Activated naive CD4-positive, alpha-beta T cell treated with anti-CD3 and anti-CD28 coated beads for 36 hours (primary cell): ENCODE measurements around the gene GAS1. TPM values are rescaled to one million over a fixed set of nuclear protein-coding genes. Genes with fewer than 3 reads are reported as not detected.

Experiments
- CTCF ChIA-PET: fragments of 350-600 bp; sonication (Branson Sonifier 250); formaldehyde crosslinking; loops from one replicate; lab custom pipeline; 2021; ENCODE audit warnings: antibody characterized with exemption; lab: Charles Lee
- DNase-seq: peaks from one replicate; pipeline ENCODE4 v3.0.0-alpha.2; 2020
- H3K27ac Mint-ChIP-seq: one replicate; pipeline ENCODE4 v1.8.0; 2021; ENCODE audit warnings: mild to moderate bottlenecking, mixed read lengths
- H3K27me3 Mint-ChIP-seq: one replicate; pipeline ENCODE4 v1.8.0; 2021; ENCODE audit warnings: low read depth, mixed read lengths
- H3K36me3 Mint-ChIP-seq: one replicate; pipeline ENCODE4 v1.8.0; 2021; ENCODE audit warnings: low read depth, mixed read lengths
- H3K4me1 Mint-ChIP-seq: one replicate; pipeline ENCODE4 v1.8.0; 2021; ENCODE audit warnings: low read depth, mixed read lengths
- H3K4me3 Mint-ChIP-seq: one replicate; pipeline ENCODE4 v1.8.0; 2021; ENCODE audit warnings: mild to moderate bottlenecking, moderate library complexity, mixed read lengths
- H3K9me3 Mint-ChIP-seq: one replicate; pipeline ENCODE4 v1.8.0; 2021; ENCODE audit warnings: mixed read lengths
- intact Hi-C: fragments of 100-400 bp; cut with micrococcal nuclease; formaldehyde crosslinking; loops from one replicate; pipeline ENCODE4 v1.15.1; 2023
- total RNA-seq, 2 experiments: library from RNA; stranded (reverse); gene quantifications; one replicate each; pipeline ENCODE4 v1.2.3, GENCODE V29; 2021

The GAS1 gene
- total RNA-seq, 2 experiments from 2014 or later: 0.15 to 0.24 TPM

GRCh38 chr9:86907346-86907745 is 40.0 kb downstream of the GAS1 start:
- intact Hi-C loops: no loop called here
- Mint-ChIP-seq H3K4me3 (no peak overlapping the region), H3K4me1 (peaks cover 10% of the 10 kb centered on the region), H3K36me3 (no peaks in the 10 kb centered on the region), H3K9me3 (no peaks in the 10 kb centered on the region), H3K27me3 (peaks cover 55% of the 10 kb centered on the region), H3K27ac (no peak overlapping the region)
- DNase-seq: no peak
- CTCF ChIA-PET: no interaction called here

GRCh38 chr9:86903734-86904085 is 43.6 kb downstream of the GAS1 start:
- CTCF ChIA-PET: no interaction called here
- H3K4me1 Mint-ChIP-seq: peaks cover 12% of the 10 kb centered on the region
- H3K27ac Mint-ChIP-seq: no peak overlapping the region
- no peak for DNase-seq
- H3K9me3 Mint-ChIP-seq: no peaks in the 10 kb centered on the region
- intact Hi-C loops: no loop called here
- peaks cover 49% of the 10 kb centered on the region for H3K27me3 Mint-ChIP-seq
- H3K36me3 Mint-ChIP-seq: no peaks in the 10 kb centered on the region
- no peak overlapping the region for H3K4me3 Mint-ChIP-seq

- Mint-ChIP-seq H3K9me3 (no peaks in the 10 kb centered on the region), H3K36me3 (no peaks in the 10 kb centered on the region), H3K4me1 (peaks cover 12% of the 10 kb centered on the region), H3K27ac (no peak overlapping the region), H3K4me3 (no peak overlapping the region), H3K27me3 (peaks cover 48% of the 10 kb centered on the region)
- intact Hi-C loops: no loop called here
- DNase-seq: no peak
- CTCF ChIA-PET: no interaction called here
Observed at GRCh38 chr9:86902991-86903733, 44.1 kb downstream of the GAS1 start.

GRCh38 chr9:86902586-86902985 is 44.7 kb downstream of the GAS1 start:
- Mint-ChIP-seq H3K4me3 (no peak overlapping the region), H3K36me3 (no peaks in the 10 kb centered on the region), H3K9me3 (no peaks in the 10 kb centered on the region), H3K4me1 (peaks cover 12% of the 10 kb centered on the region), H3K27me3 (peaks cover 49% of the 10 kb centered on the region), H3K27ac (no peak overlapping the region)
- no peak for DNase-seq
- intact Hi-C loops: no loop called here
- CTCF ChIA-PET: no interaction called here

- DNase-seq: no peak
- Mint-ChIP-seq H3K36me3 (no peaks in the 10 kb centered on the region), H3K9me3 (no peaks in the 10 kb centered on the region), H3K27ac (no peak overlapping the region), H3K4me1 (peaks cover 12% of the 10 kb centered on the region), H3K4me3 (no peak overlapping the region), H3K27me3 (peaks cover 50% of the 10 kb centered on the region)
- CTCF ChIA-PET: no interaction called here
- intact Hi-C loops: no loop called here
Observed at GRCh38 chr9:86902176-86902575, 45.1 kb downstream of the GAS1 start.

- Mint-ChIP-seq H3K27me3 (peaks cover 50% of the 10 kb centered on the region), H3K4me1 (peaks cover 12% of the 10 kb centered on the region), H3K4me3 (no peak overlapping the region), H3K9me3 (no peaks in the 10 kb centered on the region), H3K27ac (no peak overlapping the region), H3K36me3 (no peaks in the 10 kb centered on the region)
- intact Hi-C loops: no loop called here
- CTCF ChIA-PET: no interaction called here
- DNase-seq: no peak
Observed at GRCh38 chr9:86901511-86901910, 45.8 kb downstream of the GAS1 start.
